HTERT RPE-1 (cell line): Measurements from ENCODE around the gene MIA.
"Not testable (repeated sequence)": the region's sequence is repeated elsewhere in the genome, so short reads cannot be mapped to it uniquely, and the experiment has no call there.

Source experiments
- in situ Hi-C: fragments of 300-500 bp; cut with MboI; formaldehyde crosslinking; loops from 4 replicates; pipeline ENCODE4 v1.14.3; 2020; ENCODE audit warnings: low sequenced_read_pairs

Gene MIA

DNA sequence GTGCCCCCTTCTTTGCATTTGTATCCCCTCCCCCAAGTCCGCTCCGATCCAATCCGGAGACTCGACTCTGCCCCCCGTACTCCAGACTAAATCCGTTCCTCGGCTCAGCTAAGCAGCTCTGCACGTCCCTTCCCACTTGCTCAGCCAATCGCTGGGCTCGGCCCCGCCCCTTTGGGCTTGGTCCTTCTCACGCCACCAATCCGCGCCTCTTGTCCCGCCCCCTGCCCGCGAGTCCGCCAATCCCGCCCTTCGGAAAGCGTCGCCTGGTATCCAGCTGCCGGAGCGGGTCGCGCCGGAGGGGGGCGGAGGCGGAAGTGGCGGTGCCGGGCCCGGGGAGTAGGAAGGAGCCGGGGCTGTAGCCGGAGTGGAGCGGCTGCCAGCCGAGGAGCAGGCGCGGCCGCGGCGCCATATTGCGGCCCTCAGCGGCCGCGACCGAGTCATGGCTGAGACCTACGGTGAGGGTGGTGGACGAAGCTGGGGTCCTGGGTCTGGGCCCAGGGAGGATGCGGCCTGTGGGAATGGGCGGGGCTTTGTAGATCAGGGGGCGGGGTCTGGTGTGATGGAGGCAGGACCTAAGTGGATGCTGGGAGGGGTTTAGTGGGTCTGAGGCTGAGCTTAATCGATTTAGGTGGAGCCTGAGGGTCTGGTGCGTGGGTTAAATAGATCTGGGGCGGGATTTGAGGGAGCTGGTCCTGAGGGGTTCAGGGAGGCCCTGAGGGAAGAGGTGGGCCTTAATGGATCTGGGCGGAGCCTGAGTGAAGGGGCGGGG, 2.8 kb downstream of the MIA start, which contains the start of gene RAB4B:
Gene RAB4B, plus strand, starts transcription at position 311 of the 769 bp plus-strand sequence. Its CDS starts 129 bp downstream, at position 440.
- in situ Hi-C loops = no loop called here

GRCh38 chr19:40778706-40779284, 3.5 kb downstream of the MIA start:
- in situ Hi-C loops = no loop called here

DNA sequence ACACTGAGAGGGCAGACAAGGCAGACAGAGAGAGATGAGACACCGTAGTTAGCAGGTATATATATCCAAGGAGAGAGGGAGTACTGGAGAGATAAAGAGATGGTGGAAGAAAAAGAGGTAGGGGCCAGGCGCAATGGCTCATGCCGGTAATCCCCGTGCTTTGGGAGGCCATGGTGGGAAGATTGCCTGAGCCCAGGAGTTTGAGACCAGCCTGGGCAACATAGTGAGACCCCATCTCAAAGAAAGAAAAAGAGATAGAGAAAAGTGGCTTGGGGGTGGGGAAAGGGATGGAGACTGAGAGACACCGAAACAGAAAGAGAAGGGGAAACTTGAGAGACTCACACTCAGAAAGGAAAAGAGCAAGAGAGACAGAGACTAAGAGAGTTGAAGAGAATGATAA, 5.3 kb downstream of the MIA start:
- in situ Hi-C loops = no loop called here

- in situ Hi-C loops = no loop called here
Measured at GRCh38 chr19:40781140-40781539, 5.8 kb downstream of the MIA start.

GRCh38 chr19:40783711-40784110, 8.4 kb downstream of the MIA start:
- in situ Hi-C loops = no loop called here

GRCh38 chr19:40784146-40784545, 8.8 kb downstream of the MIA start:
- in situ Hi-C loops = not testable (repeated sequence)

GRCh38 chr19:40785526-40785925, 10.2 kb downstream of the MIA start:
- in situ Hi-C loops = no loop called here

DNA sequence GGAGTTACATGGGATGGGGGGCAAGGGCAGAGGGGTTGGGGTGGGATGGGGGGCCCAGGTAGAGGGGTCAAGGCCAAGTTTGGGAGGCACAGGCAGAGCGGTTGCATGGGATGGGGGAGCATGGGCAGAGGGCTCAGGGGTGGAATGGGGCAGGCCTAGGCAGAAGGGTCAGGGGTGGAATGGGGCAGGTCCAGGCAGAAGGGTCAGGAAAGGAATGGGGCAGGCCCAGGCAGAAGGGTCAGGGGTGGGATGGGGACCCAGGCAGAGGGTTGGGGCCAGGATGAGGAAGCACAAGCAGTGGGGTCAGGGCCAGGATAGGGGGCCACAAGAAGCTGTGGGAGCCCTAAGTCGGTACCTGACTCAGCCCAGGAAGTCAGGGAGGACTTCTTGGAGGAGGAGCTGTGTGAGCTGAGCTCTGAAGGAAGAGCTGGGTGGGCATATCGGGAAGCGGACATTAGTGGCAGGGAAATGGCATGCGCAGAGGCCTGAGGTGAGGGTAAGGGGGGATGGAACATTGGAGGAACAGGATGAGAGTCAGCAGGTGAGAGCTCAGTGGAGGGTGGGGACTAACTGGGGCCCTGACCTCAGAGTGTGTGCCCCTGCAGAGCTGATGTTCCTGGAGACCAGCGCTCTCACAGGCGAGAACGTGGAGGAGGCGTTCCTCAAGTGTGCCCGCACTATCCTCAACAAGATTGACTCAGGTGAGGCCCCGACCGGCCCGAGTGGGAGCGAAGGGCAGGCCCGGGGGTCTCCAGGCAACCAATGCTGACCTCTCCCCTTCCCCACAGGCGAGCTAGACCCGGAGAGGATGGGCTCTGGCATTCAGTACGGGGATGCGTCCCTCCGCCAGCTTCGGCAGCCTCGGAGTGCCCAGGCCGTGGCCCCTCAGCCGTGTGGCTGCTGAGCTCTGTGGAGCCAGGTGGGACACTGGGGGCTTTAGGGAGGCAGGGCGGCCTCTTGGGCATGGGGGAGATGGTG, 11.0 kb downstream of the MIA start:
- in situ Hi-C loops = no loop called here

DNA sequence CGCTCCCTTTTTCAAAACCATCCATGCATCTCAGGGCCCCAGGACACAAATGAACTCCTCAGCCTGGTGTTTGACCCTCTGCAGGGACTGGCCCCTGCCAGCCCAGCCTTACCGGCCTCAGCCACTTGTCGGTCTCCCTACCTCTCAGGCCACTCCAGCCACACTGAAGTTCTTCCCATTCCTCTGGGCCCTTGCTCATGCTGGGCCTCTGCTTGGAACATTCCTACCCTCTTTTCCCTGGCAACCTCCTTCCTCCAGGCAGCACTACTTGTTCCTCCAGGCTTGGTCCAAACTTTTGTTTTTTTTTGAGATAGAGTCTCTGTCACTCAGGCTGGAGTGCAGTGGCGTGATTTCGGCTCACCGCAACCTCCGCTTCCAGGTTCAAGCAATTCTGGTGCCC, 16.0 kb downstream of the MIA start:
- in situ Hi-C loops = no loop called here

DNA sequence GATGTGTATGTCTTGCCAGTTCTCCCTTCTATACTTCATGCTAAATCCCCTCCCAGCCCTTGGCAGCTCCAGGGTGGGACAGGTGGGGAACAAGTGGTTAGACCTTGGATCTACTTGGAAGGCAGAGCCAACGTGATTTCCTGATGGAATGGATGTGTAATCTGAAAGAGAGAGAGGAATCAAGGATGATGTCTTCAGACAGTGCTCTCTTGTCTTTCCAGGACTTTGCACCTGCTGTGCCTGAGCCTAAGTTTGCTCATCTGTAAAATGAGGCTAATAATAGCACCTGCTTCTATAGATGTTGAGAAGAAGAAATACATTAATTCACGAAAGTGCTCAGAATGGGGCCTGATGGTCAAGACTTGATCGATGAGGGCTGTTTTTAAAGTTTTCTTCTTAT, 16.7 kb downstream of the MIA start:
- in situ Hi-C loops = no loop called here

DNA sequence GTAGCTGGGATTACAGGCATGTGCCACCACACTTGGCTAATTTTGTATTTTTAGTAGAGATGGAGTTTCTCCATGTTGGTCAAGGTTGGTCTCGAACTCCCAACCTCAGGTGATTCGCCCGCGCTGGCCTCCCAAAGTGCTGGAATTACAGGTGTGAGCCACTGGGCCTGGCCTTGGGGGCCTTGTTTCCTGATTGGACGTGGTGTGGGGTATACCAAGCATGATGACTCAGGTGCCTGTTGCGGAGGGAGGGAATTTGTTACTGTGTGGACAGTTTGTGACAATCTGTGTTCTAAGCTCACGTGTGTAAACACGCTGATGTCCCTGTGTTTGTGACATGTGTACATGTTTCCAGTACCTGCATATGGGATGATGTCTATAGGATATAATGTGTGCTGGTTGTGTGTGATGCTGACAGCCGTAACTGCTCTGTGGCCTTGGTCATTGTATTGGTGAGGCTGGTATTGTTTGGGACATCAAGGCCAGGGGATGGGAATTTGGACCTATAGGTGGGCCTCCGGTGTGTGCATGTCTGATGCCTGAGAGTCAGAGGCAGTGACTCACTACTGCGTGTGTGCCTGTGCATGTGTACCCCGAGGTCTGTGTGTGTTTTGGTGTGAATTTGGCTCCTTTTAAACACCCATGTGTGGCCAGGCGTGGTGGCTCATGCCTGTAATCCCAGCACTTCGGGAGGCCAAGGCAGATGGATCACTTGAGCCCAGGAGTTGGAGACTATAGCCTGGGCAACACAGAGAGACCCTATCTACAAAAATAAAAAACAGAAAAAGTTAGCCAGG, 22.0 kb downstream of the MIA start:
- in situ Hi-C loops = no loop called here

GRCh38 chr19:40797963-40798682, 22.8 kb downstream of the MIA start:
- in situ Hi-C loops = no loop called here

DNA sequence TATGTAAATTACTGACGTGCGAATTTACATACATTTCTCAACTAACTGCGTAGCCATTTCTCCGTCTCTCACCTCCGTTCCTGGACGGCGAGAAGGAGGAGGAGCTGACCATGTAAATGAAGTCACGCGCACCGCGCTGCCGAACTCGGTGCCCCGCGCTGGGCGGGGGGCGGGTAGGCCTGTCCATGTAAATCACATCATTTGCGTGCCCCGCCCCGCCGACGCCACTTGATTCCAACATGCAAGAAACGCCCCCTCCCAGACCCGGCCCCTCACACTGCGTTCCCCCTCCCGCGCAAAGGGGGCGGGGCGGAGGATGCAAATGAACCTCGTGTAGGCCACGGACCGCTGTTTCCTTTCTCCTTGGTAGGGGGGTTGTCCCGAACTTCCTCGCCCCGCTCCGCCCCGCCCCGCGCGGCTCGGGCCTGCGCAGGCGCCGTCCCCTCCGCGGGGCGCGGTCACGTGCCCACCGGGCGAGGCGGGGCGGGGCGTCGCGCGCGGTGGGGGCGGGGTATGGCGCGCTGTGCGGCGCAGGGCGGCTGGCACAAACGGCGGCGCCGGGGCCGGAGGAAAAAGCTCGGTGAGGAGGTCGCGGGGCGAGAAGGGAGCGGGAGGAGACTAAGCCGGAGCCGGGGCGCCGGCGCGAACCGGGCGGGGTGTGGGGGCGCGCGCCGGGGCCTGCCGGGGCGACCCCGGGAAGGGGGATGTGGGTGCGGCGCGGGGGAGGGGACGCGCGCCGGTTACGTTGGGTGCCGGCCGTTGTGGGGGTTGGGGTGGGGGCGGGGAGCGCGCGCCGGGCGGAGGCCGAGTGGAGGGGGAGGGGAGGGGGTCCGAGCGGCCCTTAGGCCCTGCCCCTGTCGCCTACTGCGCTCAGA, 23.6 kb downstream of the MIA start, which contains the start of gene EGLN2:
Gene EGLN2, plus strand, starts transcription at position 509 of the 875 bp plus-strand sequence. CDS start 1,382 bp downstream, outside the sequence.
- in situ Hi-C loops = no loop called here

DNA sequence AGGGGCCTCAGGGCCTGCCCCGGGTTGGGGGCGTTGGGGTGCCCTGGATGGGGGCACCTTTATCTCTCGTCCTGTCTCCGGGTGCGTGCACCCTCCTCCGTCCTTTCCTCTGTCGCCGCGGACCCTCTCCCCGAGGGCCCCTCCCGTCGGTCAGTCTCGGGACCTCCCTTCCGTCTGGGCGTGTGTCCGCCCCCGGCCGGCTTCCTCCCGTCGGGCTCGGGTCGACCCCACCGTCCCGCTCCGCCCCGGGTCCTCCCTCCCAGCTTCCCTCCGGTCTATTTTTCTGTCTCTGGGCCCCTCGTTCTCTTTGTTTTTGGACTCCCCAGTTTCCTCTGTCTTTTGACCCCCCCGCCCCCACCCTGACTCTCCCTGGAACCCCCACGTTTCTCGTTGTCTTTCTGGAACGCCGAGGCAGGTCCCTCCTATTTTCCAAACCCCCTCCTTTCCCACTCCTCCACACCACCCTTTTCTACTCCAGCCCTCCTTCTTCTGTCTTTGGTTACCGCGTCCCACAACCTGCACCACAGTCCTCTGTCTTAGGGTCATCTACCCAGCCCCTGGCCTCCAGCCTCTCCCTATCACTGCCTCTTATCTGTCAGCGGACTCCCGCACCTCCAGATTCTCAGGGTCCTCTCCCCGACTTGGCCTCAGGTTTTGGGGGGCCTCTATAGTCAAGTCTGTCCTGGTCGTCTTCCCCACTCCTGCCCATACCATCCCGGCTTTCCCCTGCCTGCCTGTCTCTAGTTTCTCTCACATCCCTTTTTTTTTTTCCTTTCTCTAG, 24.4 kb downstream of the MIA start:
- in situ Hi-C loops = no loop called here

- in situ Hi-C loops = no loop called here
Measured at GRCh38 chr19:40800339-40800996, 25.1 kb downstream of the MIA start.

DNA sequence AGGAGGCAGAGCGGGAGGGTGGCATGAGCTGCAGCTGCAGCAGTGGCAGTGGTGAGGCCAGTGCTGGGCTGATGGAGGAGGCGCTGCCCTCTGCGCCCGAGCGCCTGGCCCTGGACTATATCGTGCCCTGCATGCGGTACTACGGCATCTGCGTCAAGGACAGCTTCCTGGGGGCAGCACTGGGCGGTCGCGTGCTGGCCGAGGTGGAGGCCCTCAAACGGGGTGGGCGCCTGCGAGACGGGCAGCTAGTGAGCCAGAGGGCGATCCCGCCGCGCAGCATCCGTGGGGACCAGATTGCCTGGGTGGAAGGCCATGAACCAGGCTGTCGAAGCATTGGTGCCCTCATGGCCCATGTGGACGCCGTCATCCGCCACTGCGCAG, 25.7 kb downstream of the MIA start:
- in situ Hi-C loops = no loop called here

DNA sequence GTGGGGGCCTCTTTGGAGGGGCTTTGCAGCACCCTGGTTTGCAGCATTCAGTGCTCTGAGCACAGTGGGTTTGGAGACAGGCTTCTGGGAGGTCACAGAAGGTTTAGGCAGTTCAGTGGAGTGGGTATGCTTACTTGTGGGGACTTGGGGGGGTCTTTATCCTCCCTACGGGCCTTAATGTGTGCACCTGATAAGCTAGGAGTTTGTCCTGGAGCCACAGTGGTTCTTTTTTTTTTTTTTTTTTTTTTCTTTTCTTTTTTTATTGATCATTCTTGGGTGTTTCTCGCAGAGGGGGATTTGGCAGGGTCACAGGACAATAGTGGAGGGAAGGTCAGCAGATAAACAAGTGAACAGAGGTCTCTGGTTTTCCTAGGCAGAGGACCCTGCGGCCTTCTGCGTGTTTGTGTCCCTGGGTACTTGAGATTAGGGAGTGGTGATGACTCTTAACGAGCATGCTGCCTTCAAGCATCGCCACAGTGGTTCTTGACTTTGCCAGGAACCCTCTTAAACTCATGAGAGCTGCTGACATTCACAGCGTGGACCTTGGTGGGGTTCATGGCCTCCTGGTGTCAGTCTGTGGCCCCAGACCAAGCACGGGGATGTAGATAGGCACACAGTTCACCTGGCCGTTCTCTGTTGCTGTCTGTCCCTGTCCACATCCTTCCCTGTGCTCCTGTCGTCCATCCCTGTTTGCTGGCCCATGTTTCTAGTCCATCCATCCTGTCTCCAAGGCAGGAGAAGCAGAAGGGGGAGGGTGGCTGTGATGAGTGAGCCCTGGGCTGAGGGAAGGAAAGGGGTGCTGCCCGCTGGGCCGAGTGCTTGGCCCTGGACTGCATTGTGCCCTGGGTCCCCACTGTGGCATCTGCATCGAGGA, 26.3 kb downstream of the MIA start:
- in situ Hi-C loops = no loop called here
